OCI-LY1 (cell line): ENCODE measurements around the gene SELENOV.

ENCODE experiments used
- EZH2 ChIP-seq: fragments of 200-600 bp; sonication (generic), shearing (Covaris generic); IDR thresholded peaks from 2 replicates; pipeline ENCODE4 v1.8.0; 2017; ENCODE audit warnings: borderline replicate concordance, mixed run types, mild to moderate bottlenecking, antibody characterized with exemption, low read length, moderate library complexity, mixed read lengths
- TF ChIP-seq, protein P1 (sequence below): fragments of 200-600 bp; sonication (generic), shearing (Covaris generic); IDR thresholded peaks from 2 replicates; pipeline ENCODE4 v1.5.1; 2017; ENCODE audit warnings: mild to moderate bottlenecking, antibody characterized with exemption, low read length, moderate library complexity, mixed read lengths

DNA sequence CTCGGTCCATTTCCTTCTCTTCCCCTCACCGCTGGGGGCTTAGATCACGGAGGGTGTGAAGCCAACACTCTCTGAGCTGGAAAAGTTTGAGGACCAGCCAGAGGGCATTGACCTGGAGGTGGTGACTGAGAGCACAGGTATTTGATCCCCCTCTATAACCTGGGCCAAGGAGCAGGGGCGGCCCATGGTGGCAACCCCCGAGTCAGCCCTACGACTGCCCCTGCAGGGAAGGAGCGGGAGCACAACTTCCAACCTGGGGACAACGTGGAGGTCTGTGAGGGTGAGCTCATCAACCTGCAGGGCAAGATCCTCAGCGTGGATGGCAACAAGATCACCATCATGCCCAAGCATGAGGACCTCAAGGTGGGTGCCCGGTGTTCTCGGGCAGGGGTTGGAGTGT, 45.9 kb upstream of the SELENOV start:
- no peak for TF ChIP-seq EZH2
- TF ChIP-seq, protein P1, sequence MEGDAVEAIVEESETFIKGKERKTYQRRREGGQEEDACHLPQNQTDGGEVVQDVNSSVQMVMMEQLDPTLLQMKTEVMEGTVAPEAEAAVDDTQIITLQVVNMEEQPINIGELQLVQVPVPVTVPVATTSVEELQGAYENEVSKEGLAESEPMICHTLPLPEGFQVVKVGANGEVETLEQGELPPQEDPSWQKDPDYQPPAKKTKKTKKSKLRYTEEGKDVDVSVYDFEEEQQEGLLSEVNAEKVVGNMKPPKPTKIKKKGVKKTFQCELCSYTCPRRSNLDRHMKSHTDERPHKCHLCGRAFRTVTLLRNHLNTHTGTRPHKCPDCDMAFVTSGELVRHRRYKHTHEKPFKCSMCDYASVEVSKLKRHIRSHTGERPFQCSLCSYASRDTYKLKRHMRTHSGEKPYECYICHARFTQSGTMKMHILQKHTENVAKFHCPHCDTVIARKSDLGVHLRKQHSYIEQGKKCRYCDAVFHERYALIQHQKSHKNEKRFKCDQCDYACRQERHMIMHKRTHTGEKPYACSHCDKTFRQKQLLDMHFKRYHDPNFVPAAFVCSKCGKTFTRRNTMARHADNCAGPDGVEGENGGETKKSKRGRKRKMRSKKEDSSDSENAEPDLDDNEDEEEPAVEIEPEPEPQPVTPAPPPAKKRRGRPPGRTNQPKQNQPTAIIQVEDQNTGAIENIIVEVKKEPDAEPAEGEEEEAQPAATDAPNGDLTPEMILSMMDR: no peak
